Naive thymus-derived CD4-positive, alpha-beta T cell (primary cell): ENCODE measurements around the gene PPP1R26. TPM values are rescaled to one million over a fixed set of nuclear protein-coding genes. Genes with fewer than 3 reads are reported as not detected.
A peak's percentile ranks its signal among the peaks of the same experiment; 100 is the strongest.
"Not testable (repeated sequence)": the region's sequence is repeated elsewhere in the genome, so short reads cannot be mapped to it uniquely, and the experiment has no call there.

Experiments
- ATAC-seq: fragments of 150-1000 bp; cut with Tn5 transposase; 2 replicates; pipeline ENCODE4 v1.10.0; 2021; ENCODE audit warnings: mild to moderate bottlenecking, moderate library complexity
- CTCF ChIA-PET: fragments of 350-600 bp; sonication (Branson Sonifier 250); formaldehyde crosslinking; loops from one replicate; lab custom pipeline; 2021; ENCODE audit warnings: antibody characterized with exemption; lab: Charles Lee
- POLR2A ChIA-PET: fragments of 350-600 bp; sonication (Branson Sonifier 250); formaldehyde crosslinking; loops from one replicate; lab custom pipeline; 2021; ENCODE audit warnings: antibody characterized with exemption, inconsistent platforms; lab: Charles Lee
- DNase-seq, 9 donors: peaks; one replicate each; pipeline versions ENCODE4 v3.0.0 to v3.0.0-alpha.2; 2020 to 2022; ENCODE audit warnings: mixed read lengths in 1 of 9
- H3K27ac ChIP-seq: one replicate; pipeline ENCODE4 v1.7.0; 2013; ENCODE audit warnings: mild to moderate bottlenecking, low read depth, low read length, moderate library complexity
- H3K27me3 ChIP-seq, 2 donors: one replicate each; pipeline ENCODE4 v1.7.0; 2013; ENCODE audit warnings: low read length in 2 of 2, mild to moderate bottlenecking in 2 of 2, moderate library complexity in 2 of 2; ENCODE audit not compliant: control insufficient read depth in 2 of 2, insufficient read depth in 2 of 2
- H3K36me3 ChIP-seq, 3 experiments: 1 replicate in 2 of 3; 2 replicates in 1 of 3; pipeline ENCODE4 v1.7.0; 2013; ENCODE audit warnings: low read length in 3 of 3, mild to moderate bottlenecking in 3 of 3, moderate library complexity in 1 of 3; ENCODE audit not compliant: insufficient read depth in 3 of 3, control insufficient read depth in 2 of 3
- H3K4me1 ChIP-seq, 2 donors: one replicate each; pipeline ENCODE4 v1.7.0; 2013; ENCODE audit warnings: low read length in 2 of 2, mild to moderate bottlenecking in 2 of 2, moderate library complexity in 1 of 2; ENCODE audit not compliant: control insufficient read depth in 2 of 2, insufficient read depth in 2 of 2
- H3K4me3 ChIP-seq: 2 replicates; pipeline ENCODE4 v1.7.0; 2013; ENCODE audit warnings: mild to moderate bottlenecking, low read length
- H3K9me3 ChIP-seq, 3 experiments: 1 replicate in 2 of 3; 2 replicates in 1 of 3; pipeline ENCODE4 v1.7.0; 2013; ENCODE audit warnings: low read length in 3 of 3; ENCODE audit not compliant: control insufficient read depth in 2 of 3
- H3K27ac Mint-ChIP-seq, 9 donors: one replicate each; pipeline ENCODE4 v1.8.0; 2020 to 2022; ENCODE audit warnings: mixed read lengths in 9 of 9, mild to moderate bottlenecking in 8 of 9, moderate library complexity in 5 of 9, inconsistent platforms in 2 of 9
- H3K27me3 Mint-ChIP-seq, 5 donors: one replicate each; pipeline ENCODE4 v1.8.0; 2021 to 2022; ENCODE audit warnings: mixed read lengths in 5 of 5, mild to moderate bottlenecking in 1 of 5
- H3K36me3 Mint-ChIP-seq, 5 donors: one replicate each; pipeline ENCODE4 v1.8.0; 2020 to 2022; ENCODE audit warnings: mixed read lengths in 5 of 5, mild to moderate bottlenecking in 3 of 5, inconsistent platforms in 1 of 5
- H3K4me1 Mint-ChIP-seq, 7 donors: one replicate each; pipeline ENCODE4 v1.8.0; 2020 to 2022; ENCODE audit warnings: mixed read lengths in 7 of 7, mild to moderate bottlenecking in 3 of 7, inconsistent platforms in 1 of 7
- H3K4me3 Mint-ChIP-seq, 10 donors: one replicate each; pipeline ENCODE4 v1.8.0; 2020 to 2022; ENCODE audit warnings: mild to moderate bottlenecking in 10 of 10, mixed read lengths in 10 of 10, moderate library complexity in 6 of 10, inconsistent platforms in 2 of 10
- H3K9me3 Mint-ChIP-seq, 11 donors: one replicate each; pipeline ENCODE4 v1.8.0; 2020 to 2022; ENCODE audit warnings: mixed read lengths in 11 of 11, mild to moderate bottlenecking in 4 of 11, inconsistent platforms in 1 of 11, moderate library complexity in 1 of 11
- intact Hi-C, 2 donors: fragments of 100-400 bp; cut with micrococcal nuclease; formaldehyde crosslinking; loops; one replicate each; pipeline ENCODE4 v1.15.1; 2023
- polyA plus RNA-seq, 2 donors: library from polyadenylated mRNA; unstranded; fragments of 300-500 nt; fragmentation: Illumina TruSeq; gene quantifications; one replicate each; pipeline ENCODE4 v1.2.3, GENCODE V29; 2021
- total RNA-seq, 6 experiments: library from RNA in 5 of 6; stranded (reverse) in 5 of 6; gene quantifications; 1 replicate in 5 of 6; 2 replicates in 1 of 6; pipeline ENCODE4 v1.2.3 and lab custom pipeline; 2021 to 2026

Gene PPP1R26
- total RNA-seq (1 to 10 TPM in 1 of 5 experiments, under 1 TPM in 3, not detected in 1; 0.19 to 5.6 (median 0.43) TPM), polyA plus RNA-seq (under 1 TPM in 1 of 2 donors, not detected in 1; 0.05 TPM), total RNA-seq (lab: John Stamatoyannopoulos, UW) (0.40 reads per million)

- Mint-ChIP-seq H3K27ac (peak within 1 kb of the TSS in 1 of 9 donors; percentile 56), H3K4me3 (peak within 1 kb of the TSS; percentile 75 to 93 (median 82)), H3K4me1 (peaks cover 0 to 19% (median 11%) of the 10 kb centered on the region in 7 donors), H3K27me3 (peaks cover 37 to 58% (median 50%) of the 10 kb centered on the region in 5 donors), H3K9me3 (no peaks in the 10 kb centered on the region), H3K36me3 (peaks cover 0 to 3% (median 0%) of the 10 kb centered on the region in 5 donors)
- ATAC-seq = peak; percentile 19
- Histone ChIP-seq H3K4me1 (peaks cover 3 to 7% of the 10 kb centered on the region in 2 donors), H3K4me3 (peak within 1 kb of the TSS; percentile 44), H3K36me3 (no peaks in the 10 kb centered on the region), H3K27ac (no peak within 1 kb of the TSS), H3K9me3 (no peaks in the 10 kb centered on the region), H3K27me3 (peaks cover 0 to 13% of the 10 kb centered on the region in 2 donors)
- POLR2A ChIA-PET = no interaction called here
- intact Hi-C loops = no loop called here
- CTCF ChIA-PET = no interaction called here
- no peak for DNase-seq
These were observed at the start of gene PPP1R26 for GRCh38 chr9:135479469-135480052. TSS of gene PPP1R26 (plus strand) at chr9:135479782. CDS start at chr9:135484511, 4,729 bp downstream.

GRCh38 chr9:135437259-135437658 lies 42.3 kb upstream of the PPP1R26 start:
- no peak overlapping the region for H3K27ac ChIP-seq
- H3K27me3 Mint-ChIP-seq = peaks cover 6 to 35% (median 11%) of the 10 kb centered on the region in 5 donors
- H3K4me1 ChIP-seq = no peaks in the 10 kb centered on the region
- POLR2A ChIA-PET = no interaction called here
- H3K4me3 Mint-ChIP-seq = no peak overlapping the region
- H3K36me3 Mint-ChIP-seq = no peaks in the 10 kb centered on the region
- no peaks in the 10 kb centered on the region for H3K27me3 ChIP-seq
- H3K36me3 ChIP-seq = no peaks in the 10 kb centered on the region
- DNase-seq (no peak), ATAC-seq (no peak)
- H3K4me1 Mint-ChIP-seq = peaks cover 0 to 1% (median 0%) of the 10 kb centered on the region in 7 donors
- intact Hi-C loops = no loop called here
- H3K27ac Mint-ChIP-seq = no peak overlapping the region
- peaks cover 0 to 30% (median 6%) of the 10 kb centered on the region in 11 donors for H3K9me3 Mint-ChIP-seq
- CTCF ChIA-PET = no interaction called here
- H3K4me3 ChIP-seq = no peak overlapping the region
- H3K9me3 ChIP-seq = peaks cover 0 to 5% (median 0%) of the 10 kb centered on the region in 3 experiments

GRCh38 chr9:135437696-135438095 lies 41.9 kb upstream of the PPP1R26 start:
- H3K4me1 Mint-ChIP-seq, H3K27me3 ChIP-seq, H3K9me3 ChIP-seq, H3K4me3 ChIP-seq, H3K27ac ChIP-seq, ATAC-seq, H3K27ac Mint-ChIP-seq, DNase-seq, POLR2A ChIA-PET, H3K36me3 Mint-ChIP-seq, intact Hi-C loops, H3K4me1 ChIP-seq, H3K36me3 ChIP-seq, CTCF ChIA-PET, H3K4me3 Mint-ChIP-seq: not testable (repeated sequence)
- Mint-ChIP-seq H3K27me3 (peaks cover 7 to 37% (median 15%) of the 10 kb centered on the region in 5 donors), H3K9me3 (peaks cover 0 to 30% (median 6%) of the 10 kb centered on the region in 11 donors)

- H3K27me3 ChIP-seq, POLR2A ChIA-PET, H3K9me3 ChIP-seq, H3K27ac Mint-ChIP-seq, H3K4me1 ChIP-seq, DNase-seq, ATAC-seq, H3K36me3 ChIP-seq, intact Hi-C loops, CTCF ChIA-PET, H3K36me3 Mint-ChIP-seq, H3K4me1 Mint-ChIP-seq, H3K27ac ChIP-seq, H3K4me3 ChIP-seq, H3K4me3 Mint-ChIP-seq: not testable (repeated sequence)
- Mint-ChIP-seq H3K9me3 (peaks cover 0 to 27% (median 6%) of the 10 kb centered on the region in 11 donors), H3K27me3 (peaks cover 7 to 40% (median 22%) of the 10 kb centered on the region in 5 donors)
These were observed 40.9 kb upstream of the PPP1R26 start for GRCh38 chr9:135438581-135439232.

- H3K36me3 ChIP-seq, H3K4me3 ChIP-seq, H3K4me1 ChIP-seq, H3K9me3 ChIP-seq, ATAC-seq, H3K36me3 Mint-ChIP-seq, intact Hi-C loops, H3K27me3 ChIP-seq, CTCF ChIA-PET, POLR2A ChIA-PET, H3K4me1 Mint-ChIP-seq, DNase-seq, H3K27ac ChIP-seq, H3K4me3 Mint-ChIP-seq, H3K27ac Mint-ChIP-seq: not testable (repeated sequence)
- H3K27me3 Mint-ChIP-seq = peaks cover 7 to 35% (median 22%) of the 10 kb centered on the region in 5 donors
- peaks cover 0 to 24% (median 6%) of the 10 kb centered on the region in 11 donors for H3K9me3 Mint-ChIP-seq
These were observed 40.1 kb upstream of the PPP1R26 start for GRCh38 chr9:135439514-135439913.

- peaks cover 6 to 32% (median 22%) of the 10 kb centered on the region in 5 donors for H3K27me3 Mint-ChIP-seq
- H3K27ac ChIP-seq = no peak overlapping the region
- H3K27me3 ChIP-seq = no peaks in the 10 kb centered on the region
- no peak overlapping the region for H3K27ac Mint-ChIP-seq
- H3K36me3 Mint-ChIP-seq = no peaks in the 10 kb centered on the region
- H3K36me3 ChIP-seq = no peaks in the 10 kb centered on the region
- H3K9me3 ChIP-seq = peaks cover 0 to 5% (median 0%) of the 10 kb centered on the region in 3 experiments
- ChIA-PET POLR2A (no interaction called here), CTCF (no interaction called here)
- H3K9me3 Mint-ChIP-seq = peaks cover 0 to 24% (median 6%) of the 10 kb centered on the region in 11 donors
- peaks cover 0 to 3% (median 0%) of the 10 kb centered on the region in 7 donors for H3K4me1 Mint-ChIP-seq
- intact Hi-C loops = no loop called here
- no peaks in the 10 kb centered on the region for H3K4me1 ChIP-seq
- no peak overlapping the region for H3K4me3 ChIP-seq
- no peak overlapping the region for H3K4me3 Mint-ChIP-seq
- ATAC-seq (no peak), DNase-seq (no peak)
These were observed 39.7 kb upstream of the PPP1R26 start for GRCh38 chr9:135439916-135440315.
